PC-3 (cell line): ENCODE measurements around the gene POLR3GL.
"Not testable (repeated sequence)": the region's sequence is repeated elsewhere in the genome, so short reads cannot be mapped to it uniquely, and the experiment has no call there.

ENCODE experiments used
- CTCF ChIP-seq: fragments of 300-600 bp; sonication (generic); conservative IDR thresholded peaks from 2 replicates; pipeline ENCODE4 v1.5.1; 2017; ENCODE audit warnings: antibody characterized with exemption, low read depth, mild to moderate bottlenecking, low read length
- EZH2 ChIP-seq: fragments of 300-600 bp; sonication (generic); IDR thresholded peaks from one replicate; pipeline ENCODE4 v1.6.1; 2017; ENCODE audit warnings: antibody characterized with exemption, mild to moderate bottlenecking, low read length; ENCODE audit not compliant: unreplicated experiment
- EZH2phosphoT487 ChIP-seq: fragments of 300-600 bp; sonication (generic); IDR thresholded peaks from 2 replicates; pipeline ENCODE4 v1.6.1; 2018; ENCODE audit warnings: mild to moderate bottlenecking, antibody characterized with exemption, low read length, borderline replicate concordance

- TF ChIP-seq CTCF, EZH2phosphoT487, EZH2: not testable (repeated sequence)
These were observed 44.2 kb upstream of the POLR3GL start for GRCh38 chr1:145920297-145920696.
